ENCODE data around the gene WNK1. TPM values are rescaled to one million over a fixed set of nuclear protein-coding genes. Genes with fewer than 3 reads are reported as not detected.

WNK1 gene
- polyA plus RNA-seq, 1 donor from 2014 or later = 25.9 TPM

- no peak overlapping the region for H3K4me2 ChIP-seq (ENCODE audit: low read length)
- H3F3A ChIP-seq (ENCODE audit: insufficient read depth, low read length, poor library complexity, severe bottlenecking) = peaks cover 9% of the 10 kb centered on the region
- H3K36me3 ChIP-seq (ENCODE audit: insufficient read depth, low read length) = no peaks in the 10 kb centered on the region
- H3K27ac ChIP-seq (ENCODE audit: low read length) = no peak overlapping the region
- no peaks in the 10 kb centered on the region for H3K9me3 ChIP-seq (ENCODE audit: low read length)
- H3K9ac ChIP-seq (ENCODE audit: low read length) = no peak overlapping the region
- no peak overlapping the region for H2AFZ ChIP-seq (ENCODE audit: low read depth, low read length)
- no peaks in the 10 kb centered on the region for H4K20me1 ChIP-seq (ENCODE audit: insufficient read depth)
- no peak for TF ChIP-seq TAF1 (IDR thresholded peaks at IDR 0.05; ENCODE audit: low read depth)
- TF ChIP-seq CTCF (IDR thresholded peaks at IDR 0.05; ENCODE audit: poor library complexity, severe bottlenecking) = no peak
- no peak for TF ChIP-seq REST (IDR thresholded peaks at IDR 0.05; ENCODE audit: borderline replicate concordance)
- no peak for TF ChIP-seq MXI1 (conservative IDR thresholded peaks at IDR 0.05; ENCODE audit: poor library complexity, severe bottlenecking)
- no peak for TF ChIP-seq EP300 (conservative IDR thresholded peaks at IDR 0.05; ENCODE audit: poor library complexity, severe bottlenecking)
- TF ChIP-seq EZH2 (IDR thresholded peaks at IDR 0.05; ENCODE audit: borderline replicate concordance, insufficient read depth, low read length, poor library complexity, severe bottlenecking) = no peak
- TF ChIP-seq SMC3 (conservative IDR thresholded peaks at IDR 0.05; ENCODE audit: poor library complexity) = no peak
- no peak for TF ChIP-seq RAD21 (conservative IDR thresholded peaks at IDR 0.05)
- TF ChIP-seq POLR2AphosphoS5 (IDR thresholded peaks at IDR 0.05) = no peak
- no peaks in the 10 kb centered on the region for H3K9me2 ChIP-seq (ENCODE audit: insufficient read depth, low read length)
- peaks cover 20% of the 10 kb centered on the region for H3K79me2 ChIP-seq (replicated peaks; ENCODE audit: insufficient read depth, low read length)
- H3K4me3 ChIP-seq (ENCODE audit: low read length) = no peak overlapping the region
- no peaks in the 10 kb centered on the region for H3K27me3 ChIP-seq (ENCODE audit: insufficient read depth, low read depth, low read length)
Observed at GRCh38 chr12:946212-946611, 193.8 kb downstream of the WNK1 start.

GRCh38 chr12:946631-947030, 194.3 kb downstream of the WNK1 start:
- TF ChIP-seq EP300 (conservative IDR thresholded peaks at IDR 0.05; ENCODE audit: poor library complexity, severe bottlenecking) = no peak
- no peak for TF ChIP-seq REST (IDR thresholded peaks at IDR 0.05; ENCODE audit: borderline replicate concordance)
- TF ChIP-seq SMC3 (conservative IDR thresholded peaks at IDR 0.05; ENCODE audit: poor library complexity) = no peak
- TF ChIP-seq POLR2AphosphoS5 (IDR thresholded peaks at IDR 0.05) = no peak
- no peak for TF ChIP-seq RAD21 (conservative IDR thresholded peaks at IDR 0.05)
- TF ChIP-seq EZH2 (IDR thresholded peaks at IDR 0.05; ENCODE audit: borderline replicate concordance, insufficient read depth, low read length, poor library complexity, severe bottlenecking) = no peak
- no peak for TF ChIP-seq TAF1 (IDR thresholded peaks at IDR 0.05; ENCODE audit: low read depth)
- TF ChIP-seq CTCF (IDR thresholded peaks at IDR 0.05; ENCODE audit: poor library complexity, severe bottlenecking) = no peak
- TF ChIP-seq MXI1 (conservative IDR thresholded peaks at IDR 0.05; ENCODE audit: poor library complexity, severe bottlenecking) = no peak
- no peaks in the 10 kb centered on the region for H3K27me3 ChIP-seq (ENCODE audit: insufficient read depth, low read depth, low read length)
- H3K4me2 ChIP-seq (ENCODE audit: low read length) = no peak overlapping the region
- H3K9me3 ChIP-seq (ENCODE audit: low read length) = no peaks in the 10 kb centered on the region
- H3F3A ChIP-seq (ENCODE audit: insufficient read depth, low read length, poor library complexity, severe bottlenecking) = peaks cover 9% of the 10 kb centered on the region
- no peak overlapping the region for H2AFZ ChIP-seq (ENCODE audit: low read depth, low read length)
- H3K9me2 ChIP-seq (ENCODE audit: insufficient read depth, low read length) = no peaks in the 10 kb centered on the region
- H3K4me3 ChIP-seq (ENCODE audit: low read length) = no peak overlapping the region
- H3K9ac ChIP-seq (ENCODE audit: low read length) = no peak overlapping the region
- H3K36me3 ChIP-seq (ENCODE audit: insufficient read depth, low read length) = no peaks in the 10 kb centered on the region
- no peak overlapping the region for H3K27ac ChIP-seq (ENCODE audit: low read length)
- no peaks in the 10 kb centered on the region for H4K20me1 ChIP-seq (ENCODE audit: insufficient read depth)
- H3K79me2 ChIP-seq (replicated peaks; ENCODE audit: insufficient read depth, low read length) = peaks cover 20% of the 10 kb centered on the region
